GM18511 (cell line): ENCODE data around the gene USH2A.

Source experiments
- ATAC-seq: cut with Tn5 transposase; IDR thresholded peaks from one replicate; pipeline ENCODE4 v1.9.1; 2021; ENCODE audit warnings: mild to moderate bottlenecking, moderate library complexity; ENCODE audit not compliant: unreplicated experiment

The USH2A gene

GRCh38 chr1:216285052-216285451 lies 138.2 kb downstream of the USH2A start:
- ATAC-seq = no peak

- no peak for ATAC-seq
Observed at GRCh38 chr1:216281757-216282156, 141.5 kb downstream of the USH2A start.

- ATAC-seq = no peak
Observed at GRCh38 chr1:216270086-216270773, 153.0 kb downstream of the USH2A start.

GRCh38 chr1:216261631-216262030 lies 161.6 kb downstream of the USH2A start:
- no peak for ATAC-seq

- no peak for ATAC-seq
Observed at GRCh38 chr1:216258856-216259255, 164.4 kb downstream of the USH2A start.

GRCh38 chr1:216258386-216258785 lies 164.9 kb downstream of the USH2A start:
- ATAC-seq = no peak

GRCh38 chr1:216250861-216251260 lies 172.4 kb downstream of the USH2A start:
- no peak for ATAC-seq

GRCh38 chr1:216248628-216249027 lies 174.6 kb downstream of the USH2A start:
- no peak for ATAC-seq

GRCh38 chr1:216247937-216248336 lies 175.3 kb downstream of the USH2A start:
- ATAC-seq = no peak

- no peak for ATAC-seq
Observed at GRCh38 chr1:216246577-216247203, 176.6 kb downstream of the USH2A start.

- no peak for ATAC-seq
Observed at GRCh38 chr1:216238844-216239243, 184.4 kb downstream of the USH2A start.

- no peak for ATAC-seq
Observed at GRCh38 chr1:216237927-216238542, 185.2 kb downstream of the USH2A start.

GRCh38 chr1:216224233-216224632 lies 199.0 kb downstream of the USH2A start:
- no peak for ATAC-seq

GRCh38 chr1:216223486-216223885 lies 199.8 kb downstream of the USH2A start:
- ATAC-seq = no peak

GRCh38 chr1:216222288-216222687 lies 201.0 kb downstream of the USH2A start:
- ATAC-seq = no peak

- peak; percentile 100 for ATAC-seq
Observed at GRCh38 chr1:216221260-216221700, 202.0 kb downstream of the USH2A start.

GRCh38 chr1:216216305-216216704 lies 206.9 kb downstream of the USH2A start:
- no peak for ATAC-seq

GRCh38 chr1:216215169-216215568 lies 208.1 kb downstream of the USH2A start:
- no peak for ATAC-seq

- ATAC-seq = no peak
Observed at GRCh38 chr1:216212826-216213225, 210.4 kb downstream of the USH2A start.

- ATAC-seq = no peak
Observed at GRCh38 chr1:216210081-216210480, 213.2 kb downstream of the USH2A start.

- ATAC-seq = no peak
Observed at GRCh38 chr1:216209125-216209524, 214.1 kb downstream of the USH2A start.

GRCh38 chr1:216207154-216207553 lies 216.1 kb downstream of the USH2A start:
- ATAC-seq = no peak
